HG03439 (cell line): Measurements from ENCODE around the gene CRIM1.
"Not testable (repeated sequence)": the region's sequence is repeated elsewhere in the genome, so short reads cannot be mapped to it uniquely, and the experiment has no call there.

ENCODE experiments used
- ATAC-seq: cut with Tn5 transposase; IDR thresholded peaks from one replicate; pipeline ENCODE4 v1.9.1; 2021; ENCODE audit warnings: mild to moderate bottlenecking, moderate library complexity; ENCODE audit not compliant: unreplicated experiment

Gene CRIM1

GRCh38 chr2:36351736-36352349, 3.7 kb upstream of the CRIM1 start:
- ATAC-seq, result no peak

GRCh38 chr2:36352701-36353100, 2.9 kb upstream of the CRIM1 start:
- no peak for ATAC-seq

DNA sequence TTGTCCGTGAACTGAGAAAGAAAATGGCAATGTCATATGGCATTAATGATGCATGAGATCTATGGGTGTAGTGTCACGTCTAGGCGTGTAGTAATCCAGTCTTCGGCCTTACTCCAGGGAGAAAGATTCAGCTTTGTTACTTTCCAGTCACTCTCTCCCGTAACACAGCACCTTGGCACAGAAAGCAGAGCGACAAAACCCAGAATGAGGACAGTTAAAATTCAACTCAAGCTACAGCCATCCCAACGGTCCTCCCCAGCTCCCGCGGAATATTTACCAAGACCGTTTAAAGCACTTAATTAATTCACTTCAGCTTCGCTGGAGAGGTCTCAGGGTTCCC, 797 bp upstream of the CRIM1 start:
- ATAC-seq, result no peak

GRCh38 chr2:36355890-36356297, 316 bp downstream of the CRIM1 start:
- ATAC-seq, result peak; percentile 28

DNA sequence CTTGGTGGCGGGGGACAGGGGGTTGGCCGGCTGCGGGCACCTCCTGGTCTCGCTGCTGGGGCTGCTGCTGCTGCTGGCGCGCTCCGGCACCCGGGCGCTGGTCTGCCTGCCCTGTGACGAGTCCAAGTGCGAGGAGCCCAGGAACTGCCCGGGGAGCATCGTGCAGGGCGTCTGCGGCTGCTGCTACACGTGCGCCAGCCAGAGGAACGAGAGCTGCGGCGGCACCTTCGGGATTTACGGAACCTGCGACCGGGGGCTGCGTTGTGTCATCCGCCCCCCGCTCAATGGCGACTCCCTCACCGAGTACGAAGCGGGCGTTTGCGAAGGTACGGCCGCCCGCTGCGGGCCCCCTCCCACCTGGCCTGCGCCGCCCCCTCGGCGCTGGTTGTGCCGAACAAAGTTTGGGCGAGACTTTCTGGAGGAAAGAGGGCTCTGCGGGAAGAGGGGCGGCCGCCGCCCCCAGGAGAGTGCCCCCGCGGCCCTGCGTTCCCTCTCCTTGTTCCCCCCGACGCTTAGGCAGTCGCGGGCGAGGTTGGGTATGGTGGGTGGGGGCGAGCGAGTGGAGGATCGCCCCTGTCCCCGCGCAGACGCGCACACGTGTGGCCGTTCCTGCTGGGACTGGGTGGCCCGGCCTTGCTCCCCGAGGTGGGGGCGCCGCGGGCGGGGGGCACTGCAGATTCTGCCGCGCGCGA, 866 bp downstream of the CRIM1 start:
- peak; percentile 29 for ATAC-seq

DNA sequence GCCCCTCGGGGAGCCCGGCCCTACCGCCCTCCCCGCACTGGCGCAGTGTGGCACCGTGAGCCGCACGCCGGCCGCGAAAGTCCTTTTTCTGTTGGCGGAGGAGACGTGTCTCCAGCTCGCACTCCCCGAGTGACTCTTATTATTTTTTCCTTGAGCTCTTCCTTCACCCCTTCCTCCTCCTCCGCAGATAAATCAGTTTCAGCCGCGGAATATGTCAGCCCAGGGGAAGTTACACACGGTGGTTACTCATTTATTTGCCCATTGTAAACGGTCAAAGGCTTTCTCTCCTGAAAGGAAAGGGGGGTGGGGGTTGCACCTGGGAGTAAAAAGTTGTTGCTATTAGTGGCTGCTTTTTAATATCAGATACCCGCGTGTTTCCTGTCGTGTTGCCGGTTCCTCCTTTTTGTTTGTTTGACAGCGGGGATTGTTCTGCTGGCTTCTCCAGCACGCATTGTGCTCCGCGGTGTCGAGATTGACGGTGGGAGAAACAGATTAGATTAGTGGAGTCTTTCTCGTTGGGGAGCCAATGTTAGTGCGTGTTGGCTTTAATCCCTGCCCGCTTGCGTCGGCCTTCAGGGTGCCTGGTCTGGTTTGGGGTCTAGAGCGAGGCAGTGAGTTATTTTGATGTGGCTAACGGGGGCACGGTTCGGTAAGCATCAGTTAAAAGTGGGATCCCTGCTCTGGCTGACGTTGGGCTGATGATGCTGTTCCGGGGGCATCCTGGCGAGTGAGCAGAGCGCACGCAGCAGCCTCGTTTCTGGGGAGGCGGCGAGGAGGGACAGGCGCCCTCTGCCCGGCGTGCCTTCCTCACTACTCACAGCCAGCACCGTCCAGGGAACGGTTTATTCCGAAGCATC, 1.6 kb downstream of the CRIM1 start:
- no peak for ATAC-seq

GRCh38 chr2:36357847-36358659, 2.5 kb downstream of the CRIM1 start:
- ATAC-seq, result no peak

GRCh38 chr2:36359067-36359466, 3.5 kb downstream of the CRIM1 start:
- no peak for ATAC-seq

DNA sequence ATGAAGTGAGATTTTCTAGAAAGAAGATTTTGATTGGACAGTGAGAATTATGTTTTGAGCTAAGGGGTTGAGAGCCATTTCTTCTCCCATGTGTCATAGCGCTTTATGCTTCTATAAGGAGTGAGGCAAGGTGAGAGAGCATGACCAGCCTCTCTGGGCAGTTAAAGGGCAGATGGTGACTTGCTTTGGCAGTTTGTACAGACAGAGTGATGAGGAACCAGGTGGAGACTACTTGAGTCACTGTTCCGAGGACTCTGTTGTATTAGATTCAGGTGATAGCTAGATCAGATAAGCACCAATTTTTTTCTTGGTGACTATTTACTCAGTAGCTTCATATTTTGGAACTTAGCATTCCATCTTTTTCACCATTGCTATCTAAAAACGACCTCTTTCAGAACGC, 4.5 kb downstream of the CRIM1 start:
- ATAC-seq, result no peak

DNA sequence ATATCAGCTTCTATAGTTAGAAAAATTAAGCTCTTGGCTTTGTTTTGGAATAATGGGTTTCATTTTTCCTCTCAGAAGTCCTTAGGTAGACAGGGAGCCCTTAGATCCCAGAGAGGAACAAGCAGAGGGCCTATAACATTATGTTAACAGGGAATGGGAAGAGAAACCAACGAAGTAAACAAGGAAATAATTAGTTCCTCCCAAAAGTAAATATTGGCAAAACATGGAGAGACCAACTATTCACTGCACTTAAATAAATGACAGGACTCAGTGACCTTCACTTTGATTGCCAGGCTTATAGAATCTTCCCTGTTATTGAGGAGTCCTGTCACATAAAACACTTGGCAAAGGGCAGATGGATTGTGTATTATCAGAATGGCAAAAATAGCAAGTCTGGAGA, 5.3 kb downstream of the CRIM1 start:
- no peak for ATAC-seq

GRCh38 chr2:36361396-36361795, 5.8 kb downstream of the CRIM1 start:
- ATAC-seq, result no peak

GRCh38 chr2:36362291-36362690, 6.7 kb downstream of the CRIM1 start:
- ATAC-seq, result no peak

GRCh38 chr2:36363085-36363484, 7.5 kb downstream of the CRIM1 start:
- not testable (repeated sequence) for ATAC-seq

- no peak for ATAC-seq
These were observed 11.0 kb downstream of the CRIM1 start for GRCh38 chr2:36366491-36367120.

DNA sequence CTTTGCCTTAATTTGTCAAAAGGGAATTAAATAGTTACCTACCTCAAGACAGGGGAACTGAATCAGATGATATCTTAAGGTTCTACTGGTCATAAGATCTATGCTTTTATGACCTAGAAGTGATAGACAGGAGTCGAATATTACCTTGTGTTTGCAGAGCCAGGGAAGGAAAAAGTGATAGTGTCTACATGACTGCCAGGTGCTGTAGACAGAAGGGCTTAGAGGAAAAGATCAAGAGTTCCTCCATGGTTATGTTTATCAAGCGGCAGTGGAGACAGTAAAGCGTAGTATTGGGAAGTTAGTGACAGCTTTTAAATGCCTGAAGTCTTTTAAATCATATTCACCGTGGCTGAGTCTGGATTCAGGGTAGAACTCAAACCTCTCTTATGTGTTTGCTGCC, 11.9 kb downstream of the CRIM1 start:
- ATAC-seq, result no peak

GRCh38 chr2:36367895-36368353, 12.3 kb downstream of the CRIM1 start:
- no peak for ATAC-seq

- no peak for ATAC-seq
These were observed 12.9 kb downstream of the CRIM1 start for GRCh38 chr2:36368438-36368837.

GRCh38 chr2:36369163-36369562, 13.6 kb downstream of the CRIM1 start:
- ATAC-seq, result no peak

- no peak for ATAC-seq
These were observed 14.1 kb downstream of the CRIM1 start for GRCh38 chr2:36369716-36370115.

GRCh38 chr2:36370281-36370680, 14.7 kb downstream of the CRIM1 start:
- ATAC-seq, result no peak
